Progenitor cell of endocrine pancreas (in vitro differentiated cells): Measurements from ENCODE around the gene SEC11C. TPM values are rescaled to one million over a fixed set of nuclear protein-coding genes. Genes with fewer than 3 reads are reported as not detected.

Experiments
- DNase-seq: peaks from one replicate; pipeline ENCODE4 v3.0.0; 2021; ENCODE audit warnings: low spot score; ENCODE audit not compliant: unreplicated experiment
- H3K27ac Mint-ChIP-seq: 2 replicates; pipeline ENCODE4 v1.8.0; 2021; ENCODE audit warnings: mild to moderate bottlenecking, moderate library complexity, mixed read lengths
- H3K27me3 Mint-ChIP-seq: 2 replicates; pipeline ENCODE4 v1.8.0; 2021; ENCODE audit warnings: mixed read lengths
- H3K36me3 Mint-ChIP-seq: 2 replicates; pipeline ENCODE4 v1.8.0; 2022; ENCODE audit warnings: mixed read lengths; ENCODE audit not compliant: insufficient read depth
- H3K4me1 Mint-ChIP-seq: 2 replicates; pipeline ENCODE4 v1.8.0; 2021; ENCODE audit warnings: low read depth, mixed read lengths
- H3K4me3 Mint-ChIP-seq: 2 replicates; pipeline ENCODE4 v1.8.0; 2021; ENCODE audit warnings: low read depth, mild to moderate bottlenecking, moderate library complexity, mixed read lengths
- H3K9me3 Mint-ChIP-seq: 2 replicates; pipeline ENCODE4 v1.8.0; 2021; ENCODE audit warnings: low read depth, mixed read lengths
- total RNA-seq: library from RNA; stranded (reverse); gene quantifications from 2 replicates; pipeline ENCODE4 v1.2.1, GENCODE V29; 2021
- TF ChIP-seq, protein P1 (sequence below): fragments of 200-600 bp; sonication (generic); IDR thresholded peaks from one replicate; pipeline ENCODE4 v1.5.0; 2021; ENCODE audit warnings: antibody characterized with exemption, mild to moderate bottlenecking; ENCODE audit not compliant: unreplicated experiment

SEC11C gene
- total RNA-seq, 1 donor from 2014 or later = 91.9 TPM

DNA sequence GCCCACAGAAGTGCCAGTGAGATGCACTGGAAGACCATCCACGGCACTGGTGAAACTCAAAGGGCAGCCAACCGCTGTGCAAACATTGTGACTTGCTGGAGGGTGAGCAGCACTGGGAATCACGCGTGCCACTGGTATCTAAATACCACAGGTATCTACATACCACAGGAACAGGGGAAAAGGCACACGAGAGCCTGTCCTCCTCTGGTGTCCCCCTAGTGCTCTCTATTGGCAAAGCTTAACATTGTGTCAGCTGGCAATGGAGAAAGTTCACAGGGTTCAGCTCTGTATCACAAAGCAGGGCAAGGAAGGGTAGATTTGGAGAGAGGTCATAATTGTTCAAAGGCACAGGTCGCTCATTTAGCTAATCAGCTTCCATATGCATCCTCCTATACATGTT, 12.6 kb upstream of the SEC11C start:
- Mint-ChIP-seq H3K9me3 (no peaks in the 10 kb centered on the region), H3K27ac (no peak overlapping the region), H3K4me3 (no peak overlapping the region), H3K27me3 (peaks cover 65% of the 10 kb centered on the region), H3K4me1 (no peaks in the 10 kb centered on the region), H3K36me3 (no peaks in the 10 kb centered on the region)
- TF ChIP-seq, protein P1, sequence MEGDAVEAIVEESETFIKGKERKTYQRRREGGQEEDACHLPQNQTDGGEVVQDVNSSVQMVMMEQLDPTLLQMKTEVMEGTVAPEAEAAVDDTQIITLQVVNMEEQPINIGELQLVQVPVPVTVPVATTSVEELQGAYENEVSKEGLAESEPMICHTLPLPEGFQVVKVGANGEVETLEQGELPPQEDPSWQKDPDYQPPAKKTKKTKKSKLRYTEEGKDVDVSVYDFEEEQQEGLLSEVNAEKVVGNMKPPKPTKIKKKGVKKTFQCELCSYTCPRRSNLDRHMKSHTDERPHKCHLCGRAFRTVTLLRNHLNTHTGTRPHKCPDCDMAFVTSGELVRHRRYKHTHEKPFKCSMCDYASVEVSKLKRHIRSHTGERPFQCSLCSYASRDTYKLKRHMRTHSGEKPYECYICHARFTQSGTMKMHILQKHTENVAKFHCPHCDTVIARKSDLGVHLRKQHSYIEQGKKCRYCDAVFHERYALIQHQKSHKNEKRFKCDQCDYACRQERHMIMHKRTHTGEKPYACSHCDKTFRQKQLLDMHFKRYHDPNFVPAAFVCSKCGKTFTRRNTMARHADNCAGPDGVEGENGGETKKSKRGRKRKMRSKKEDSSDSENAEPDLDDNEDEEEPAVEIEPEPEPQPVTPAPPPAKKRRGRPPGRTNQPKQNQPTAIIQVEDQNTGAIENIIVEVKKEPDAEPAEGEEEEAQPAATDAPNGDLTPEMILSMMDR = no peak
- no peak for DNase-seq

DNA sequence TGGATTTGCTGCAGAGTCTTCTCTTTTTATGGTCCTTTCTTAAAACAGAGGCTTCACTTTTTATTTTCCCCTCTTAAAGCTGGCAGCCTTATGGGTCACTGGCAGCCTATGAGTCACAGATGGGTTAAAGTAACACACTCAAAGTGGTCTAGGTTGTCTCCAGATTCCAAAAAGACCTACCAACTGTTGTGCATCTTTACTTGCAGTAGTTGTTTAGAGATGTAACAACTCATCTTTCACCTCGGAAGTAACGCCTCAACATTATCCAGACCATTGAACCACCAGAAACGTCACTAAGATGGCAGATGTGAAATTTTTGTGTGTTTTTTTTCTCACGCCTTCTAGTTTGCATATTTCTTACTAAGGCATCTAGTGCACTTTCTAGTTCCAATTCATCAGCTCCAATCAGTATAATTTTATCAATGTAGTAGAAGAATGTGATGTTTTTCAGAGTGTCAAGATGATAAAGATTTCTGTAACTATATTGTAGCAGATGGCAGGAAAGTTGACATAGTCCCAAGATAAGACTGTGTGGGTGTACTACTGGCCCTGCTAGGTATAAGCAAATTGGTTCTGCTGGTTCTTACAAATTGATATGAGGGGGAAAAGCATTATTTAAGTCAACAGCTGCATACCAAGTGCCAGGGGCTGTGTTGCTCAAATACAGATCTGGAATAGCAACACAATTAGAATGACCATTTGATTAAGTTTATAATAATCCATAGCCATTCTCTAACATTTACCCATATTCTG, 9.6 kb upstream of the SEC11C start:
- Mint-ChIP-seq H3K4me3 (no peak overlapping the region), H3K27me3 (peaks cover 73% of the 10 kb centered on the region), H3K9me3 (no peaks in the 10 kb centered on the region), H3K36me3 (no peaks in the 10 kb centered on the region), H3K27ac (no peak overlapping the region), H3K4me1 (no peaks in the 10 kb centered on the region)
- TF ChIP-seq, protein P1 = no peak
- no peak for DNase-seq

DNA sequence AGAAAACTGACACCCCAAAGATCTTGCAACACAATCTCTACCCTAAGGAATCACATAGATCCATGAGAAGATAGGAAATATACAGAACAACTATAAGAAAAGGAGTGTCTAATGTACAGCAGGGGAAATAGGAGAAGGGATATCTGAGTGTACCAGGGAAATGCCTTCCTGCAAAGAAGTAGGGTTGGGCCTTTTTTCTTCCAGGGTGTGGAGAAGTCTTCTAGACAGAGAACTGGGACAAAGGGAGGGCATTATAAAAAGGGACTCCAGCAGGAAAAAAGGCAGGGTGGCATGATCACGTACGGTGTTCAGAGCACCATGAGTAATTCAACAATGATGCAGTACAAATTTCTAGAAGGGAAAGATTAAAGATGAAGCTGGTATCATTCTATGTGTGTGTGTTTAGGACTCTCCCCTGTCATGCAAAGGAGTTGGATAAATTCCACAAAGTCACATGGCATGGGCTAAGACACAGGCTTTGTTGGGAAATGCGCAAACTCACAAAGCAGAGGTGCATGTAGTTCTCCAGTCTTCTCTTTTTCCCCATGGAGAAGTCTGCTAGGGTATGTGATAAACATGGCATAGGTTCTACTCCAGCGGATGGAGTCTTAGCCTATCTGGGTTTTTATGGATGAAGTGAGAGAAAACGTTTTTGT, 6.7 kb upstream of the SEC11C start:
- TF ChIP-seq, protein P1 = no peak
- no peaks in the 10 kb centered on the region for H3K4me1 Mint-ChIP-seq
- H3K9me3 Mint-ChIP-seq = no peaks in the 10 kb centered on the region
- no peak overlapping the region for H3K27ac Mint-ChIP-seq
- no peak overlapping the region for H3K4me3 Mint-ChIP-seq
- H3K36me3 Mint-ChIP-seq = no peaks in the 10 kb centered on the region
- H3K27me3 Mint-ChIP-seq = peaks cover 81% of the 10 kb centered on the region
- no peak for DNase-seq

DNA sequence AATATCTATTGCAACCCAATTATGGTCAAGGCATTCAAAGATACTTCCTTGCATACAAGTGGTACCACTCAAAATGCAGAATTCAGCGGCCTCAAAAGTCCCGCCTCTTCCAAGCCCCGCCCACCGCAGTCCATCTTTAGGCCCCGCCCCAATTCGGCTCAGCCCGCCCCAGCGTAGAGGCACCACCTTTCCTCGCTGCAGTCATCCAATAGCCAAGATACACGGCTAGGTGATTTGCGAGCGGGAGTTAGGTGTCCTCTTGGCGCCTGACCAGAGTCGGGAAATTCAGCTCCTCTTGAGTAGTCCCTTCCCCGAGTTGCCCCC, 431 bp upstream of the SEC11C start:
- Mint-ChIP-seq H3K4me1 (peaks cover 31% of the 10 kb centered on the region), H3K27me3 (peaks cover 33% of the 10 kb centered on the region), H3K4me3 (peak overlapping the region; percentile 95), H3K36me3 (no peaks in the 10 kb centered on the region), H3K9me3 (no peaks in the 10 kb centered on the region), H3K27ac (peak overlapping the region; percentile 100)
- TF ChIP-seq, protein P1 = no peak
- DNase-seq = peak; percentile 76

DNA sequence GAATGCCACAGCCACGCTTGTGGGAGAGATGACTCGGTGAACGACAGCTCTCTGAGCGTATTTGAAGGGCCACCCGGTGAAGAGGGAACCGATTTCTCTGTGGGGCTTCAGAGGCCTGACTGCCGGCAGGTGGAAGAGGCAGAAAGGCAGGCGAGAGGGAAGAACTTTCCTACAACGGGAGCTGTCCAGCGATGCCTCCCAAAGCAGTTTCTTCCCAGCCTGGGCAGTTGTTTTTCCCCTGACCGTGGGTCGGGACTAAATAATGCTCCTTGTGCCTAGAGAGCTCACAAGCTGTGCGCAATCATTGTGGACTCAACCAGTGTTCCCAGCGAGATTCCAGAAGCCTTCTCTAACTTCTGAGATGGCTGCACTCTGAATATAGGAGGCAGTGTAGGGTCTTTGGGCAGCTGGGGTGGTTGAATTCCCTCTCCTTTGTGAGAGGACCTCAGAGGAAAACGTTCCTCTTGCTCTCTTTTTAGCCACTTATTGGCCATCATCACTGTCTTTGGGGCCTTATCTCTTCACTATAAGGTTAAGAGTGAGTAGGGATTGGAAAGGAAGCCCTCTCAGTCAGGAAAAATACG, 710 bp downstream of the SEC11C start:
- H3K27ac Mint-ChIP-seq = peak overlapping the region; percentile 100
- H3K36me3 Mint-ChIP-seq = no peaks in the 10 kb centered on the region
- no peaks in the 10 kb centered on the region for H3K9me3 Mint-ChIP-seq
- peaks cover 35% of the 10 kb centered on the region for H3K4me1 Mint-ChIP-seq
- no peak for DNase-seq
- TF ChIP-seq, protein P1 = peak; percentile 7
- peak overlapping the region; percentile 95 for H3K4me3 Mint-ChIP-seq
- H3K27me3 Mint-ChIP-seq = peaks cover 23% of the 10 kb centered on the region
